Fibroblast of lung (primary cell): ENCODE data around the gene TIMM44.

Experiments
- CTCF ChIP-seq, 2 donors: IDR thresholded peaks in 1 of 2; conservative IDR thresholded peaks in 1 of 2; 1 replicate in 1 of 2; 2 replicates in 1 of 2; pipeline ENCODE4 v1.5.1; 2011 to 2012; ENCODE audit warnings: low read length in 2 of 2, control low read depth in 1 of 2, inconsistent platforms in 1 of 2, low read depth in 1 of 2, mild to moderate bottlenecking in 1 of 2
- EZH2 ChIP-seq: IDR thresholded peaks from 2 replicates; pipeline ENCODE4 v1.5.1; 2012; ENCODE audit warnings: low read length, control low read depth, mild to moderate bottlenecking; ENCODE audit errors: missing control alignments

- TF ChIP-seq CTCF (conservative IDR thresholded peaks at IDR 0.05 in 1 of 2, IDR thresholded peaks at IDR 0.05 in 1 of 2; ENCODE audit: low read depth in 1 of 2, low read length in 2 of 2) (no peak), EZH2 (no peak)
Observed at GRCh38 chr19:7912144-7912696, 31.2 kb downstream of the TIMM44 start.
